ENCODE measurements around the gene METTL27. TPM values are rescaled to one million over a fixed set of nuclear protein-coding genes. Genes with fewer than 3 reads are reported as not detected.
"Not testable (repeated sequence)": the region's sequence is repeated elsewhere in the genome, so short reads cannot be mapped to it uniquely, and the experiment has no call there.

Gene METTL27
- polyA plus RNA-seq, 3 donors = 8.8 to 13.6 (median 13.0) TPM

DNA sequence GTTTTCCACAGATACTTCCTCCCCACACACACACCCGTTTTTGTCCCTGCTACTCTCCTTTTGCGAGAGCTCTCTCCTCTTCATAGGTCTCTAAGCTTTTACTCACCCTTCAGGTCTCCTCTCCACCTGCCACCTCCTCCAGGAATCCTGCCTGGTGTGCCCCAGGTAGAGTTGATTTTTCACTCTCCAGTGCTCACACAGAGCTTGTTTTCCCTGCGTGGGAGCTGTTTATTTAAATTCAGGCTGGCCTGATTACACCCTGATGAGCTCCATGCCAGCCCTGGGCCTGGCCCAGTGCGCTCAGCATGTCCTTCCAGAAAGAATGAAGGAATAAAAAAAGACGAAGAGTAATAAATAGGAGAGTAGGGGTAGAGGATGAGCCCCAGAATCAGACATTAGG lies 19.1 kb downstream of the METTL27 start:
- DNase-seq = no peak

DNA sequence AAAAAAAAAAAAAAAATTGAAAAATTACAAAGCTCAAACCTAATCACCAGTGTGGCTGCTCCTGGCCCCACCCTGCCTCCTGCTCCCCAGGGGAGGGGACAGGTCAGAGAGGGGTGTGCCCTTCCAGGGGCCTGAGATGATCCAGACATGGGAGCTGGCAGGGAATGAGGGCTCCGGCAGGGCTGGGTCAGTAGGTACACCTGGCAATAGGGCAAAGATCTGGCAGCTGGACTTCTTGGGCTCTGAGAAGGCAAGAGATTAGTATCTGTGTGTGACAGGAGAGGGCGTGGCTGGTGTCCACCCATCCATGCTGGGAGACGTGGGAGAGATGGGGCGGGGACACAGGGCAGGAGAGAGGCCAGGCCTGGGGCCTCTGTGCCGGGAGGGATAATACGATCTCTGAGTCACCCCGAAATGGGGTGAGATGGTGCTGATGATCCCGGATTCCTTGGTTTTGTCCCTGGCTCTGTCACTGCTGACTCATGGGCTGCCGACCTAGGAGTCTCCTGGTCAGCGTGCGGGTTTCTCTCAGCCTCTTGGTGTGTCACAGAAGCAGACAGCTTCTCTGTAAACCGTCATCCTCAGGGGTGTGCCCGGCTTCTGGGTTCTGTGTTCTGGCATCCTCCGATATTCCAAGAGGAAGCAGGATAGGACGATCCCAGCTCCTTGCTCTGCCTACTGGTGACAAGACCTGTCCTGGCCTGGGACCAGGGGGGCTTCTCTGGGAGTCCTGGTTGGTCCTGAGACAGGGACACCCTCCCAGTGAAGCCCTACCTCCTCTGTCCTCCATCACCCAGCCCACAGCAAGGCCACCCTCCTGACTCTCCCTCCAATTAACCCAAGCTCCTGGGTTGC lies 19.8 kb downstream of the METTL27 start:
- peak; percentile 86 for DNase-seq

- DNase-seq = not testable (repeated sequence)
Measured at GRCh38 chr7:73821597-73822285, 20.6 kb downstream of the METTL27 start.

GRCh38 chr7:73820013-73820412 lies 22.3 kb downstream of the METTL27 start:
- DNase-seq = no peak

DNA sequence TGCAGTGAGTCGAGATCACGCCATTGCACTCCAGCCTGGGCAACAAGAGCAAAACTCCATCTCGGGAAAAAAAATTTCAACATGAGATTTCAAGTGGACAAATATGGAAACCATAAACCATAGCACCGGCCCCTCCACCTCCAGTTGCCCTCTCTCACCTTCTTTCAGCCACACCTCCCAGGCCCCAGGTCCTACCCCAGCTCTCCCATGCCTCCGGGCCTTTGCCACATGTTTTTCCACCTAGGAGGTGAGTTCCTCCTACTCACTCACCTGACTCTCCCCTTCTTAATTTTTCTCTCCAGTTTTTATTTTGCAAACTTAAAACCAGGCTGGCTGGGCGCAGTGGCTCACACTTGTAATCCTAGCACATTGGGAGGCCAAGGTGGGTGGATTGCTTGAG lies 25.2 kb downstream of the METTL27 start:
- no peak for DNase-seq

DNA sequence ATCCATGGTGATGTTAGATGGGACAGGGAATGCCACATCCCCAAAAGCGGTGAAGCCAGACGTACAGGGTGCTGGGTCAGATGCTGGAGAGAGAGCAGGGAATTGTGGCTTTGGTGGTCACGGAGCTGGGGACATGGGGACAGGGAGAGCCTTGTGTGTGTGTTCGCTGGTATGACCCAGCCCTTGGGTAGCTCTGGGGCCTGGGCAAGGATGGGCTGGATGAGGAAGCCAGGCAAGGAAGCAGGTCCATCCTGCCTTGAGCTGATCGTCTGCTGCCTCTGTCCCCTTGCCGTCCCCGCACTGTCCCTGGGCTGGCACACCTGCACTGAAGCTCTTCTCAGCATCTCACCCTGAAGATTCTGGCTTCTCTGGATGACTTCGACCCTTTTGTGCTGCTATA lies 26.9 kb downstream of the METTL27 start:
- no peak for DNase-seq

- no peak for DNase-seq
Measured at GRCh38 chr7:73812996-73813395, 29.3 kb downstream of the METTL27 start.

DNA sequence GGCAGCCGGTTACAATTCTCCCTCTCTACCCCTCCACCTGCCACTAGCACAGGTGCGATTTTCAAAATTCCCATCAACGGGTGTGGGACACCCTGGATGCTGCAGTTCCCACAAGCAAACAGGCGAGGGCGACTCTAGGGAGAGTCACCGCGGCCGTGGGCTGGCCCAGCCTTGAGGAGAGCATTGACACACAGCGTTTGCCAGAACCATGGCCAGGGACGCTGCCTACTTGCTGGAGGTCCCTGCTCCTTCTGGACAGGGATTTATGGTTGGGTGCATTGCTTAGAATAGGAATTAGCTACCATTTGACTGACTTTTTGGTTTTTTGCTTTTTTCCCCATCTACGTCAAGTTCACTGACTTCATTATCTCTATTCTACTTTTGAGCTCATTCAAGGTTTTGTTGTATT lies 30.6 kb downstream of the METTL27 start:
- no peak for DNase-seq

DNA sequence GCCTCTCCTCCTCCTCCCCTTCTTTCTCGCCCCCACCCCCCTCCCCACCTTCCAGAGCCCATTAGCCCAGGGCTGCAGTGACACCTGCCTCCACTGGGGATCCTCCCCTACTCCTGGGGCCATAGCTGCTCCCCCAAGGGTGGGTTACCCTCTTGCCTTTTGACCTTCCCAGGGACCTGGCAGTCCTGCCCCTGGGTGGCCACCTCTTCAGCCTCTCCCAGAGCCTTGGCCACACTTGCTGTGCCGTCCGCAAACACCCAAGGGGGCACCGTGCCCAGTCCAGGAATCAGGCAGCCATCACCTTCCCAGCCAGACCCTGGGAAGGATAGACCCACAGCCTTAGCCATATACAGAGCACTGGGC lies 31.3 kb downstream of the METTL27 start:
- no peak for DNase-seq

- DNase-seq = no peak
Measured at GRCh38 chr7:73809467-73809951, 32.8 kb downstream of the METTL27 start.

GRCh38 chr7:73802459-73802858 lies 39.9 kb downstream of the METTL27 start:
- DNase-seq = no peak

DNA sequence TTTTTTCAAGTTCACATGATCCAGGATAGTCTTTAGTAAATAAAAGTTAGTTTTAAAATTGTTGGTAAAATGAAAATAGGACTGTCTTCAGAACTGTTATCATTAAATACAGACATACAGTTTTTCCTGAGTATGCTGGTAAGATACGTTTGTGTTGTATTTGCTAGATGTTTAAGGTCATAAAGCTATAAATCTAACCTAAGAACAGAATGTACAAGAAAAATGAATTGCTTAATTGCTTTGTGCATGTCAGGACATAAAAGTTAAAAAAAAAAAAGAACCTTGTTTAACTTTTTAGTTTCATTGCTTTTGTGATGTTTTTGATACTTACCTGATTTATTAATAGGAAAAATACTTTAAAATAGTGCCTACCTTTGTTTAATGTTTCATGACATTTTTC lies 40.7 kb downstream of the METTL27 start:
- no peak for DNase-seq

DNA sequence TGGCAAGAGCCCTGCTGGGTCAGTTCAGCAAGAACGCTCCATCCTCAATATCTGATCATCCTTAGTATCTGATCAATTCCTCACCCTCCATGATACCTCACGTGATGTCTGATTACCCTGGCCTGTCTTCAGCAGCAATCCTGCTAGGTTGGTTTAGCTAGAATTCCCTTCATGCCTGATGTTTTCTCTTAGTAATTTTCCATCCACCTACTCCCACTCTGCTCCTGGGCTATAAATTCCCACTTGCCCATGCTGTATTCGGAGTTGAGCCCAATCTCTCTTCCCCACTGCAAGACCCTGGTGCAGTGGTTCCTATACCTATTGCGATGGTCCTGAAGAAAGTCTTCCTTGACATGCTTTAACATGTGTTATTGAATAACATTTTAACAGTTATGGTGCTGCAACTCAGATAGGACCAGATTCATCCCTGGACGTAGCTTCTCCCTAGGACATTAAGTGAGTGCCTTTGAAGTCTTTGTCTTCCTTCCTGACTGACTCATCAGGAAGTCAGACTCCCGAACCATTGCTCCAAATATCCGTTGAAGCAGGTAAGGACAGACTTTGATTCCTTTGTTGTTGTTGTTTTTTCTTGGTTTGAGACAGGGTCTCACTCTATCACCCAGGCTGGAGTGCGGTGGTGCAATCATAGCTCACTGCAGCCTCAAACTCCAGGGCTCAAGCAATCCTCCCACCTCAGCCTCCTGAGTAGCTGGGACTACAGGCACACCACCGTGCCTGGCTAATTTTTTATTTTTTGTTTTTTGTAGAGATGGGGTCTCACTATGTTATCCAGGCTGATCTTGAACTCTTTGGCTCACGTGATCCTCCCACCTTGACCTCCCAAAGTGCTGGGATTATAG lies 42.8 kb downstream of the METTL27 start:
- no peak for DNase-seq

DNA sequence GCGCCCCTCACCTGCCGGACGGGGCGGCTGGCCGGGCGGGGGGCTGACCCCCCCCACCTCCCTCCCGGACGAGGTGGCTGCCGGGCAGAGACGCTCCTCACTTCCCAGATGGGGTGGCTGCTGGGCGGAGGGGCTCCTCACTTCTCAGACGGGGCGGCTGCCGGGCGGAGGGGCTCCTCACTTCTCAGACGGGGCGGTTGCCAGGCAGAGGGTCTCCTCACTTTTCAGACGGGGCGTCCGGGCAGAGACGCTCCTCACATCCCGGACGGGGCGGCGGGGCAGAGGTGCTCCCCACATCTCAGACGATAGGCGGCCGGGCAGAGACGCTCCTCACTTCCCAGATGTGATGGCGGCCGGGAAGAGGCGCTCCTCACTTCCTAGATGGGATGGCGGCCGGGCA lies 45.1 kb downstream of the METTL27 start:
- not testable (repeated sequence) for DNase-seq

DNA sequence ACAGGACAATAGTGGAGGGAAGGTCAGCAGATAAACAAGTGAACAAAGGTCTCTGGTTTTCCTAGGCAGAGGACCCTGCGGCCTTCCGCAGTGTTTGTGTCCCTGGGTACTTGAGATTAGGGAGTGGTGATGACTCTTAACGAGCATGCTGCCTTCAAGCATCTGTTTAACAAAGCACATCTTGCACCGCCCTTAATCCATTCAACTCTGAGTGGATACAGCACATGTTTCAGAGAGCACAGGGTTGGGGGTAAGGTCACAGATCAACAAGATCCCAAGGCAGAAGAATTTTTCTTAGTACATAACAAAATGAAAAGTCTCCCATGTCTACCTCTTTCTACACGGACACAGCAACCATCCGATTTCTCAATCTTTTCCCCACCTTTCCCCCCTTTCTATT lies 45.7 kb downstream of the METTL27 start:
- DNase-seq = not testable (repeated sequence)

DNA sequence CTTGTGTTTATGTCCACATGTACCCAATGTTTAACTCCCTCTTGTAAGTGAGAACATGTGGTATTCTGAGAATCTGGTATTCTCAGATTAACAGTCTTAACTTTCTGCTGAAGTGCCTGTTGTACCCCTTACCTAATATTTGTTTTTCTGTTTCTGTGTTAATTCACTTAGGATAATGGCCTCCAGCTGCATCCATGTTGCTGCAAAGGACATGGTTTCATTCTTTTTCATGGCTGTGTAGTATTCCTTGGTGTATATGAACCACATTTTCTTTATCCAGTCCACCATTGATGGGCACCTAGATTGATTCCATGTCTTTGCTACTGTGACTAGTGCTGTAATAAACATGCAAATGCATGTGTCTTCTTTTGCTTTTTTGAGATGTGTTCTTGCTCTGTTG lies 47.1 kb downstream of the METTL27 start:
- not testable (repeated sequence) for DNase-seq

- not testable (repeated sequence) for DNase-seq
Measured at GRCh38 chr7:73791170-73791690, 51.1 kb downstream of the METTL27 start.

GRCh38 chr7:73789051-73789450 lies 53.3 kb downstream of the METTL27 start:
- no peak for DNase-seq

- DNase-seq = not testable (repeated sequence)
Measured at GRCh38 chr7:73787786-73788048, 54.6 kb downstream of the METTL27 start.

DNA sequence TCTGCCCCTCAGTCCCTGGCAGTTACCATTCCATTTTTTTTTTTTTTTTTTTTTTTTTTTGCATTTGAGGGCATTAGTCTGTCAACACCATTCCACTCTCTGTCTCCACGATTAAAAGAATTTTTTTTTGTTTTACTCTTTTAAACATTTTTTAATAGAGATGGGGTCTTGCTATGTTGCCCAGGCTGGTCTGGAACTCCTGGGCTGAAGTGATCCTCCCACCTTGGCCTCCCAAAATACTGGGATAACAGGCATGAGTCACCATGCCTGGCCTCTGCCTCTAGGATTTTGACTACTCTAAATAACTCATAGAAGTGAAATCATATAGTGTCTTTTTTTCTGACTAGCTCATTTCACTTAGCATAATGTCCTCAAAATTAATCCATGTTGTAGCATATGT lies 55.7 kb downstream of the METTL27 start:
- no peak for DNase-seq
